ENCODE measurements around the gene PRSS36.
A peak's percentile ranks its signal among the peaks of the same experiment; 100 is the strongest.

The PRSS36 gene

DNA sequence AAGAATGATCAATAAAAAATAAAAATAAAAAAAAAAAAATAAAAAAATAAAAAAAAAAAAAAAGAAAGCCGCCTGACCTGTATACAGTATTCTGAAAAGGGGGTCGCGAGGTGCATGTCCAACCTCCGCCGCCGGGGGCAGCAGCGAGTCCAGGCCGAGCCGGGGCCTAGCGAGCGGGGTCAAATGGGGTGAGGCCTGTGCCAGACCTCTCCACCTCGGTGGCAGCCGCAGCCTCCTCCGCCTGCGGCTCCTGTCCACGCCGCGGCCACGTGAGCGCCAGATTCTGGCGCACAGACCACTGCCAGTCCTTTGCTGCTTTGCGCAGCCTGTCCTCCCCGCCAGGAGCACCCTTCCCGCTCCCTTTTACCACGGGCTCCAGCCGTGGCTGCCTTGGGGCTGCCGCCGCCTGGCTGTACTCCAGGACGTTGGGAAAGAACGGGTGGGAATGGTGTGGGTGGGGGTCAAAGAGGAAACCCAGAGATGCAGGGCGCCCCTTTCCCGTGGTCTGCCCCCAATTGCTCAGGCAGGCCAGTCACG lies 44.1 kb downstream of the PRSS36 start:
- TF ChIP-seq, protein P1, sequence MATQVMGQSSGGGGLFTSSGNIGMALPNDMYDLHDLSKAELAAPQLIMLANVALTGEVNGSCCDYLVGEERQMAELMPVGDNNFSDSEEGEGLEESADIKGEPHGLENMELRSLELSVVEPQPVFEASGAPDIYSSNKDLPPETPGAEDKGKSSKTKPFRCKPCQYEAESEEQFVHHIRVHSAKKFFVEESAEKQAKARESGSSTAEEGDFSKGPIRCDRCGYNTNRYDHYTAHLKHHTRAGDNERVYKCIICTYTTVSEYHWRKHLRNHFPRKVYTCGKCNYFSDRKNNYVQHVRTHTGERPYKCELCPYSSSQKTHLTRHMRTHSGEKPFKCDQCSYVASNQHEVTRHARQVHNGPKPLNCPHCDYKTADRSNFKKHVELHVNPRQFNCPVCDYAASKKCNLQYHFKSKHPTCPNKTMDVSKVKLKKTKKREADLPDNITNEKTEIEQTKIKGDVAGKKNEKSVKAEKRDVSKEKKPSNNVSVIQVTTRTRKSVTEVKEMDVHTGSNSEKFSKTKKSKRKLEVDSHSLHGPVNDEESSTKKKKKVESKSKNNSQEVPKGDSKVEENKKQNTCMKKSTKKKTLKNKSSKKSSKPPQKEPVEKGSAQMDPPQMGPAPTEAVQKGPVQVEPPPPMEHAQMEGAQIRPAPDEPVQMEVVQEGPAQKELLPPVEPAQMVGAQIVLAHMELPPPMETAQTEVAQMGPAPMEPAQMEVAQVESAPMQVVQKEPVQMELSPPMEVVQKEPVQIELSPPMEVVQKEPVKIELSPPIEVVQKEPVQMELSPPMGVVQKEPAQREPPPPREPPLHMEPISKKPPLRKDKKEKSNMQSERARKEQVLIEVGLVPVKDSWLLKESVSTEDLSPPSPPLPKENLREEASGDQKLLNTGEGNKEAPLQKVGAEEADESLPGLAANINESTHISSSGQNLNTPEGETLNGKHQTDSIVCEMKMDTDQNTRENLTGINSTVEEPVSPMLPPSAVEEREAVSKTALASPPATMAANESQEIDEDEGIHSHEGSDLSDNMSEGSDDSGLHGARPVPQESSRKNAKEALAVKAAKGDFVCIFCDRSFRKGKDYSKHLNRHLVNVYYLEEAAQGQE (IDR thresholded peaks at IDR 0.05; ENCODE audit: insufficient read depth in 1 of 2, low read depth in 2 of 2, low read length in 2 of 2): no peak
- no peak for TF ChIP-seq SIN3A (IDR thresholded peaks at IDR 0.05; ENCODE audit: borderline replicate concordance, insufficient read depth, low read length)
- no peak for TF ChIP-seq POLR2AphosphoS5 (IDR thresholded peaks at IDR 0.05; ENCODE audit: low read depth, low read length)
- TF ChIP-seq TAF1 (IDR thresholded peaks at IDR 0.05; ENCODE audit: borderline replicate concordance, insufficient read depth, low read length): no peak
- TF ChIP-seq FOXP2 (optimal IDR thresholded peaks at IDR 0.05; ENCODE audit: borderline replicate concordance, extremely low read depth, extremely low read length, insufficient read depth): peak; percentile 65

DNA sequence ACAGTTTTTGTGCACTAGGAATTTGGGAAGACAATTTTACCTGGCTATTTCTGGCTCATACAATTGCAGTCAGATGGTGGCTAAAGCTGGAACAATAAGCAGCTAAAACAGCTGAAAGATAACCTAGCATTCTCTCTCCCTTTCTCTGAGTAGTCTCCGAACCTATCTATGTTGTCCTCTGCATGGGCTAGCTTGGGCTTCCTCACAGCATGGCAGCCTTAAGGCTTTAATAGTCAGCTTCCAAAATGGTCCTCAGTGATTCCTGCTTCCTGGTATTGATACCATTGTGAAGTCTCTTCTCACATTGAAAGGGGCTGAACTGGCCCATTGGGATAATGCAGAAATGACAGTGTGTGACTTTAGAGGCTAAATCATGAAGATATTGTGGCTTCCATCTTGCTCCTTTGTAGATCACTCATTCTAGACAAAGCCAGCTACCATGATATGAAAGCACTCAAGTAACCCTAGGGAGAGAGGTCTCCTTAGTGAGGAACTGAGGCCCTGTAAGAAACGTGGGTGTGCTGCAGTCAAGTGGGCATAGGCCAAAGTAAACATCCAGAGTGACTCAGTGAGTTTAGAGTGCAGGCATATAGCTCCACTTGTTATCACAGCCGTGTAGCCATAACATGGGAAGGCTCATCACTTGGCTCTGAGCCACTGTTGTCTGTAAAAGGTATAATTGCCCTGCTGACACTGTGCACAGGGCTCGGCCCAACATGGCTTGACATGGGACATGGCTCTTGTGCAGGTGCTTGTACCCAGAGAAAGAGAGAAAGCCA lies 49.8 kb downstream of the PRSS36 start:
- TF ChIP-seq POLR2AphosphoS5 (IDR thresholded peaks at IDR 0.05; ENCODE audit: low read depth, low read length) (no peak), SIN3A (IDR thresholded peaks at IDR 0.05; ENCODE audit: borderline replicate concordance, insufficient read depth, low read length) (no peak), FOXP2 (optimal IDR thresholded peaks at IDR 0.05; ENCODE audit: borderline replicate concordance, extremely low read depth, extremely low read length, insufficient read depth) (no peak), TAF1 (IDR thresholded peaks at IDR 0.05; ENCODE audit: borderline replicate concordance, insufficient read depth, low read length) (no peak)
- TF ChIP-seq, protein P1 (IDR thresholded peaks at IDR 0.05; ENCODE audit: insufficient read depth in 1 of 2, low read depth in 2 of 2, low read length in 2 of 2): no peak

DNA sequence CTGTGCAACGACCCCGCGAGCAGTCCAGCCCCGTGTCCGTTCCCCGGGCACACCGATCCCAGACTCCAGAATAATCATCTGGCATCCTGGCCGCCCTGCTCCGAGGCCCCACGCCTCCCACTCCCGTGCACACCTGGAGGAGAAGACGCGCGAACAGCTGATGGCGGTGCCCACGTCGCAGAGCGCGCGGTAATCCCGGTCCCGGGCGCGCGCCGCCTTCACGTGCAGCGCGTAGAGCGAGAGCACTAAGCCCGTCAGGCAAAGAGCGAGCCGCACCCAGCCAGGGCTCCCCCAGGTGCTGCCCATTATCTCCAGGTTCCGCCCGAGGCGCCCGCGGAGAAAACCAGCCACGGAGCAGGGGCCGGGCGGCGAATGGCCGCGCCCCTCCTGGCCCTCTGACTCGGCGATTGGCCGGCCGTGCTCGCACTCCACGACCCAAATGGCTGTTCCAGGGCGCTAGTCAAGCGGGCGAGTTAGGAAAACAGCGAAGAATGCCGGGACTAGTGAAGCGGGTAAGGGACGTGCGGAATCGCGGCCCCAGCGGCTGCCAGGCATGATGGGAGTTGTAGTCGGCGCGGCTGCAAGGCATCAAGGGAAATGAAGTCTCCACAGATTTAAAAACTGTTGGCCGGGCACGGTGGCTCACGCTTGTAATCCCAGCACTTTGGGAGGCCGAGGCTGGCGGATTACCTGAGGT lies 55.3 kb downstream of the PRSS36 start, which contains the start of gene VKORC1:
VKORC1 (minus strand) TSS at position 374 of the 697 bp plus-strand sequence; CDS start at position 306, 68 bp downstream.
- peak; percentile 67; the same call in 1 of the 2 replicates for TF ChIP-seq TAF1 (IDR thresholded peaks at IDR 0.05; ENCODE audit: borderline replicate concordance, insufficient read depth, low read length)
- TF ChIP-seq, protein P1 (IDR thresholded peaks at IDR 0.05; ENCODE audit: insufficient read depth in 1 of 2, low read depth in 2 of 2, low read length in 2 of 2): no peak
- peak; percentile 57; the same call in 1 of the 2 replicates for TF ChIP-seq POLR2AphosphoS5 (IDR thresholded peaks at IDR 0.05; ENCODE audit: low read depth, low read length)
- TF ChIP-seq FOXP2 (optimal IDR thresholded peaks at IDR 0.05; ENCODE audit: borderline replicate concordance, extremely low read depth, extremely low read length, insufficient read depth): peak; percentile 56
- peak; percentile 72; the same call in 1 of the 2 replicates for TF ChIP-seq SIN3A (IDR thresholded peaks at IDR 0.05; ENCODE audit: borderline replicate concordance, insufficient read depth, low read length)

DNA sequence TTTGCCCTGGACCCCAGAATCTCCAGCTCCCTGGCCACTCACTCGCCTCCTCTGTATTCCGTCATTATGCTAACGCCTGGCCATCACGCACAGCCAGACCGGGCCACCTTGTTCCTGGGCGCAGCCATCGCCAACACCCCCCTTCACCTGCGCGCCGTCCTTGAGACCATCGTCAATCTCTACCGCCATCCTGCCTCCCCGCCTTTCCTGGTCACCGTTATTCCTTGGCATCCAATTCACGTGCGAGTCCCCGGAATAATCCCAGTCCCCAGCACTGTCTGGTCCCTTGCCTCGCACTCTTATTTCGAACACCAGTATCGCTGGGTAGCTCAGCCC lies 55.8 kb downstream of the PRSS36 start:
- no peak for TF ChIP-seq SIN3A (IDR thresholded peaks at IDR 0.05; ENCODE audit: borderline replicate concordance, insufficient read depth, low read length)
- no peak for TF ChIP-seq POLR2AphosphoS5 (IDR thresholded peaks at IDR 0.05; ENCODE audit: low read depth, low read length)
- TF ChIP-seq TAF1 (IDR thresholded peaks at IDR 0.05; ENCODE audit: borderline replicate concordance, insufficient read depth, low read length): no peak
- TF ChIP-seq FOXP2 (optimal IDR thresholded peaks at IDR 0.05; ENCODE audit: borderline replicate concordance, extremely low read depth, extremely low read length, insufficient read depth): no peak
- TF ChIP-seq, protein P1 (IDR thresholded peaks at IDR 0.05; ENCODE audit: insufficient read depth in 1 of 2, low read depth in 2 of 2, low read length in 2 of 2): no peak

Data from PFSK-1 (cell line).